ENCODE measurements around the gene ARID4A. TPM values are rescaled to one million over a fixed set of nuclear protein-coding genes. Genes with fewer than 3 reads are reported as not detected.
A peak's percentile ranks its signal among the peaks of the same experiment; 100 is the strongest.
"Not testable (repeated sequence)": the region's sequence is repeated elsewhere in the genome, so short reads cannot be mapped to it uniquely, and the experiment has no call there.

The ARID4A gene
- total RNA-seq, 1 donor from 2014 or later = 14.2 TPM

GRCh38 chr14:58408681-58409215, 110.4 kb downstream of the ARID4A start:
- Histone ChIP-seq H3K36me3 (peaks cover 55% of the 10 kb centered on the region), H3K4me1 (no peaks in the 10 kb centered on the region), H3K27me3 (ENCODE audit: low read depth) (no peaks in the 10 kb centered on the region), H3K4me3 (no peak overlapping the region), H3K27ac (replicated peaks) (no peak overlapping the region), H3K9me3 (replicated peaks) (no peaks in the 10 kb centered on the region)
- no peak for TF ChIP-seq CTCF (IDR thresholded peaks at IDR 0.05; ENCODE audit: borderline replicate concordance)
- no peak for DNase-seq
- intact Hi-C loops (cut with micrococcal nuclease) = no loop called here

- intact Hi-C loops (cut with micrococcal nuclease) = no loop called here
- H3K36me3 ChIP-seq = peaks cover 47% of the 10 kb centered on the region
- peaks cover 6% of the 10 kb centered on the region for H3K4me1 ChIP-seq
- no peak overlapping the region for H3K27ac ChIP-seq (replicated peaks)
- H3K27me3 ChIP-seq (ENCODE audit: low read depth) = no peaks in the 10 kb centered on the region
- TF ChIP-seq CTCF (IDR thresholded peaks at IDR 0.05; ENCODE audit: borderline replicate concordance) = peak; percentile 32
- no peaks in the 10 kb centered on the region for H3K9me3 ChIP-seq (replicated peaks)
- H3K4me3 ChIP-seq = no peak overlapping the region
- no peak for DNase-seq
Measured at GRCh38 chr14:58414845-58415244, 116.5 kb downstream of the ARID4A start.

GRCh38 chr14:58415636-58416547, 117.5 kb downstream of the ARID4A start:
- H3K9me3 ChIP-seq (replicated peaks) = no peaks in the 10 kb centered on the region
- H3K27me3 ChIP-seq (ENCODE audit: low read depth) = no peaks in the 10 kb centered on the region
- H3K36me3 ChIP-seq = peaks cover 47% of the 10 kb centered on the region
- no peak for TF ChIP-seq CTCF (IDR thresholded peaks at IDR 0.05; ENCODE audit: borderline replicate concordance)
- H3K27ac ChIP-seq (replicated peaks) = no peak overlapping the region
- H3K4me3 ChIP-seq = no peak overlapping the region
- DNase-seq = no peak
- peaks cover 6% of the 10 kb centered on the region for H3K4me1 ChIP-seq
- intact Hi-C loops (cut with micrococcal nuclease) = no loop called here

- H3K27me3 ChIP-seq (ENCODE audit: low read depth); intact Hi-C loops (cut with micrococcal nuclease): not testable (repeated sequence)
- peaks cover 46% of the 10 kb centered on the region for H3K36me3 ChIP-seq
Measured at GRCh38 chr14:58416934-58417333, 118.6 kb downstream of the ARID4A start.

More at GRCh38 chr14:58416934-58417333, 118.6 kb downstream of the ARID4A start:
- not testable (repeated sequence) for DNase-seq; H3K9me3 ChIP-seq (replicated peaks); H3K4me1 ChIP-seq; H3K4me3 ChIP-seq; H3K27ac ChIP-seq (replicated peaks)

Other genes with a start within 250 kb of the ARID4A start
- 7.3 TPM for gene ARMH4, start 146.3 kb upstream of the ARID4A start, total RNA-seq
- 71.8 TPM for gene ACTR10, start 98.4 kb upstream of the ARID4A start, total RNA-seq
- gene PSMA3, start 53.7 kb upstream of the ARID4A start, total RNA-seq = 161 TPM
- gene TOMM20L, start 97.4 kb downstream of the ARID4A start, total RNA-seq = not detected
- 27.8 TPM for gene TIMM9, start 129.0 kb downstream of the ARID4A start, total RNA-seq
- 13.0 TPM for gene KIAA0586, start 129.2 kb downstream of the ARID4A start, total RNA-seq

Measured in left ventricle myocardium inferior (tissue), 1 donor.